SU-DHL-6 (cell line): Measurements from ENCODE around the gene SPRY4.
"Not testable (repeated sequence)": the region's sequence is repeated elsewhere in the genome, so short reads cannot be mapped to it uniquely, and the experiment has no call there.

Experiments used
- H2AFZ ChIP-seq: fragments of 200-600 bp; sonication (generic); 2 replicates; pipeline ENCODE4 v1.6.1; 2014; ENCODE audit warnings: low read depth, mild to moderate bottlenecking, moderate library complexity, mixed read lengths, antibody characterized with exemption, low read length; ENCODE audit not compliant: severe bottlenecking
- H3F3A ChIP-seq: fragments of 200-600 bp; shearing (Covaris generic); 2 replicates; pipeline ENCODE4 v1.6.0; 2016; ENCODE audit warnings: antibody characterized with exemption, mild to moderate bottlenecking; ENCODE audit not compliant: insufficient read depth
- H3K27ac ChIP-seq: fragments of 200-600 bp; sonication (generic); 2 replicates; pipeline ENCODE4 v1.5.1; 2016; ENCODE audit warnings: low read depth, mild to moderate bottlenecking, low read length, moderate library complexity, mixed read lengths
- H3K27me3 ChIP-seq: fragments of 200-600 bp; sonication (generic), shearing (Covaris generic); 2 replicates; pipeline ENCODE4 v1.6.0; 2014; ENCODE audit warnings: mild to moderate bottlenecking, low read length
- H3K36me3 ChIP-seq: fragments of 200-600 bp; sonication (generic); 2 replicates; pipeline ENCODE4 v1.6.1; 2014; ENCODE audit warnings: mild to moderate bottlenecking, low read length, mixed read lengths
- H3K4me2 ChIP-seq: fragments of 300-600, 200-600 bp; shearing (Covaris generic), sonication (generic); 2 replicates; pipeline ENCODE4 v1.6.0; 2014; ENCODE audit warnings: low read length, low read depth, mild to moderate bottlenecking; ENCODE audit not compliant: poor library complexity, severe bottlenecking
- H3K4me3 ChIP-seq: fragments of 200-600 bp; sonication (generic); 2 replicates; pipeline ENCODE4 v1.5.1; 2014; ENCODE audit warnings: antibody characterized with exemption, low read length, mild to moderate bottlenecking, mixed read lengths; ENCODE audit not compliant: insufficient read depth, poor library complexity, severe bottlenecking
- H3K79me2 ChIP-seq: fragments of 200-600 bp; sonication (generic); 2 replicates; pipeline ENCODE4 v1.6.1; 2014; ENCODE audit warnings: mild to moderate bottlenecking, low read length, moderate library complexity; ENCODE audit not compliant: insufficient read depth
- H3K9ac ChIP-seq: fragments of 200-600 bp; sonication (generic); 2 replicates; pipeline ENCODE4 v1.7.0; 2014; ENCODE audit warnings: mild to moderate bottlenecking, low read length
- H3K9me2 ChIP-seq: fragments of 200-600 bp; sonication (generic); replicated peaks from 2 replicates; pipeline ENCODE4 v1.6.1; 2014; ENCODE audit warnings: low read length; ENCODE audit not compliant: insufficient read depth
- H3K9me3 ChIP-seq: fragments of 200-600 bp; sonication (generic); 2 replicates; pipeline ENCODE4 v1.6.1; 2014; ENCODE audit warnings: low read length, mixed read lengths; ENCODE audit not compliant: insufficient read depth
- H4K20me1 ChIP-seq: fragments of 200-600 bp; sonication (generic); 2 replicates; pipeline ENCODE4 v1.6.1; 2014; ENCODE audit warnings: low read depth, mild to moderate bottlenecking, antibody characterized with exemption, low read length, moderate library complexity, mixed read lengths
- CTCF ChIP-seq: fragments of 200-600 bp; sonication (generic); IDR thresholded peaks from one replicate; pipeline ENCODE4 v1.5.1; 2017; ENCODE audit warnings: antibody characterized with exemption, mild to moderate bottlenecking, low read length, moderate library complexity; ENCODE audit not compliant: insufficient read depth, poor library complexity, severe bottlenecking
- EZH2phosphoT487 ChIP-seq: fragments of 200-600 bp; sonication (generic), shearing (Covaris generic); conservative IDR thresholded peaks from 2 replicates; pipeline ENCODE4 v1.6.1; 2018; ENCODE audit warnings: mild to moderate bottlenecking, antibody characterized with exemption, low read length, moderate library complexity, mixed read lengths

The SPRY4 gene

GRCh38 chr5:142334538-142334937 is 9.7 kb upstream of the SPRY4 start:
- Histone ChIP-seq H3K36me3 (no peaks in the 10 kb centered on the region), H3K27ac (no peak overlapping the region), H3K9ac (no peak overlapping the region), H3K27me3 (no peaks in the 10 kb centered on the region), H4K20me1 (no peaks in the 10 kb centered on the region), H3K79me2 (no peaks in the 10 kb centered on the region), H2AFZ (no peak overlapping the region), H3F3A (no peaks in the 10 kb centered on the region), H3K9me2 (no peaks in the 10 kb centered on the region), H3K4me2 (no peak overlapping the region), H3K4me3 (no peak overlapping the region), H3K9me3 (no peaks in the 10 kb centered on the region)
- TF ChIP-seq EZH2phosphoT487, result no peak
- no peak for TF ChIP-seq CTCF

- not testable (repeated sequence) for H3F3A ChIP-seq, H2AFZ ChIP-seq, H3K9me3 ChIP-seq, H3K36me3 ChIP-seq, H3K27ac ChIP-seq, H3K27me3 ChIP-seq, H3K79me2 ChIP-seq, H4K20me1 ChIP-seq, H3K4me2 ChIP-seq, H3K4me3 ChIP-seq, H3K9ac ChIP-seq, H3K9me2 ChIP-seq
Measured at GRCh38 chr5:142333749-142334148, 8.9 kb upstream of the SPRY4 start.

GRCh38 chr5:142330444-142330843 is 5.6 kb upstream of the SPRY4 start:
- Histone ChIP-seq H3K4me3 (no peak overlapping the region), H2AFZ (no peak overlapping the region), H3K27ac (no peak overlapping the region), H4K20me1 (no peaks in the 10 kb centered on the region), H3K9me2 (no peaks in the 10 kb centered on the region), H3F3A (no peaks in the 10 kb centered on the region), H3K36me3 (no peaks in the 10 kb centered on the region), H3K9ac (no peak overlapping the region), H3K9me3 (no peaks in the 10 kb centered on the region), H3K79me2 (no peaks in the 10 kb centered on the region), H3K27me3 (no peaks in the 10 kb centered on the region), H3K4me2 (no peak overlapping the region)
- no peak for TF ChIP-seq EZH2phosphoT487
- TF ChIP-seq CTCF, result no peak

GRCh38 chr5:142330026-142330425 is 5.2 kb upstream of the SPRY4 start:
- no peak overlapping the region for H3K9ac ChIP-seq

More at GRCh38 chr5:142330026-142330425, 5.2 kb upstream of the SPRY4 start:
- no peaks in the 10 kb centered on the region for H3K27me3 ChIP-seq
- H3K4me2 ChIP-seq, result no peak overlapping the region
- no peaks in the 10 kb centered on the region for H3K79me2 ChIP-seq
- H3K9me3 ChIP-seq, result no peaks in the 10 kb centered on the region
- no peaks in the 10 kb centered on the region for H3F3A ChIP-seq
- H3K9me2 ChIP-seq, result no peaks in the 10 kb centered on the region
- H2AFZ ChIP-seq, result no peak overlapping the region
- TF ChIP-seq EZH2phosphoT487 (no peak), CTCF (no peak)
- no peaks in the 10 kb centered on the region for H3K36me3 ChIP-seq
- no peak overlapping the region for H3K4me3 ChIP-seq
- H4K20me1 ChIP-seq, result no peaks in the 10 kb centered on the region
- no peak overlapping the region for H3K27ac ChIP-seq
